HG03064 (cell line): ENCODE measurements around the gene CEP131.

Source experiments
- ATAC-seq: cut with Tn5 transposase; IDR thresholded peaks from one replicate; pipeline ENCODE4 v1.9.1; 2021; ENCODE audit warnings: low read depth; ENCODE audit not compliant: unreplicated experiment

The CEP131 gene

DNA sequence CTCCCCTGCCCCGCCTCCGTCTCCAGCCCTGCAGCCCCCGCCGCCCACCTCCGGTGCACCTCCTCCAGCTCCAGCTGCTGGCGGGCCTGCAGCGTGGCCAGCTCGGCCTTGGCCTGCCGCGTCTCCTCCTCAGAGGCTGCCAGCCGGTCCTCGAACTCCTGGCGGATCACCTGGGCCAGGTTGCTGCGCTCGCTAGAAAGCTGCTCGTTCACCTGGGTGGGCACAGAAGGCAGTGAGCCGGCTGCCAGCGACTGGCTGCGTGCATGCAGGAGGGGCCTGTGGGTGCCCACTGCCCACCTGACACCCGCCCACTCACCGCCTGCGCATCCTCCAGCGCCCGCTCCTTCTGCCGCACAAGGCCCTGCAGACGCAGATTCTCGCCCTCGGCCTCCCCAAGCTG, 32.2 kb downstream of the CEP131 start:
- no peak for ATAC-seq

DNA sequence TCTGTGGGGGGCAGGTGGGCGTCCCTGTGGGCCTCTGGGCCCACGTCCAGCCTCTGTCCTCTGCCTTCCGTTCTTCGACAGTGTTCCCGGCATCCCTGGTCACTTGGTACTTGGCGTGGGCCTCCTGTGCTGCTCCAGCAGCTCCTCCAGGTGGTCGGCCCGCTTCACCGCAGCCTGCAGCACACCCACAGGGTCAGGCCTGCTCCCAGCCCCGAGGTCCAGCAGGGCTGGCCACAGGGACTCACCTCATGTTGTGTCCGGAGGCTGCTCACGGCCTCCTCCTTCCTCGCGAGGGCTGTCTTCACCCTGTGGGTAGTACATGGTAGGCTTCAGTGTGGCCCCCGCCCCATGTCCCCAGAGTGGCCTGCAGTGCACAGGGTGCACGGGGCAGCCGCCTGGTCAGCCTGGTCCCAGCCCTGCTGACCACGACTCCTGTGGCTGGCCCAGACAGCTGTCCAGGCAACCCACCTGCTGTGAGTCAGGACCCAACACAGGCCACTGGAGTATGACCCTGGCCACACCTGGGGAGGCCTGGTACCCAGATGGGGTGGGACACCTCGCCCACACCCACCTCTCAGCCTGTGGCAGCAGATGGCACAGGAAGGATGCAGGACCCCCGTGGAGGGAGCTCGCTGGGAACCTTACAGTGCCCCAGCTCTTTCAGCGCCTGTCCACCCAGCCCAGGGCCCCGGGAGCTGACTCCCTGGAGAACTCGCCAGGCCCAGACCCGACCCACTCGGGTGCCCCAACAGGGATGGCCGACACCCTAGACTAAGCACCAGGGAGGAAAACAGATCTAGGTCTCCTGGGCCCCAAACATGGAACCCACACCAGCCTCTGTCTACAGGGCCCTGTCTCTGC, 32.9 kb downstream of the CEP131 start:
- ATAC-seq = no peak

DNA sequence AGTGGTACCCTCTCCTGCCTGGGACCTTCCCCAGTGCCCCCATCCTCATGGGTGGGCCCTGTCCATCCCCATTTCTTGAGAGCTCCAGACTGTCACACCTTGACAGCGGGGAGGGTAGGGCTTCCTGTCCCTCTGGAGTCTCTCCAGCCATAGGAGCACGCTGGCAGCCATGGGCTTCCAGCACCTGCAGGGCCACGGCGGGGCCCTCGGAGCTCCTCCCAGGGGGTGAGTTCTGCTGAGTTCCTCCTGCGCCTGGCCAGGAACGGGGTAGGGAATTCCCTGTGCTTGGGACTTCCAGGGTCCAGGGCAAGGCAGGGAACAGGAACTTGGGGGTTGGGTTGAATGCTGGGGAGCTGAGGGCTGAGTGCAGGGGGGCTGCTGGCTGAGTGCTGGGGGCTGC, 33.7 kb downstream of the CEP131 start:
- no peak for ATAC-seq

DNA sequence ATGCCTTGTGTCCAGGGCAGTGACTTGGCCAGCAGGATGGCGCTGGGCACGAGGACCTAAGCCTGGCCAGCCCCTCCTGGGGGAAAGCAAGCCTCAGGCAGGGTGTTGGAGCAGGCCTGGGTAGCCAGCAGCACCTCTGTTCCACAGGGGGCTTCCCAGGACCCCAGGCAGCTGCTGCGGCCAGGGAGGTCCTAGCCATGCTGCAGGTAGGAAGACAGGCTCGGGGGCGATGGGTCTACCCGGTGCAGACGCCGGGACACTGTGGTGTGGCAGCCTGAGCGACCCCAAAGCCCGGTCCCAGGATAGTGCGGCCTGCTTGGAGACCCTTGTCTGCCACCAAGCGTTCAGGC, 34.3 kb downstream of the CEP131 start:
- no peak for ATAC-seq

DNA sequence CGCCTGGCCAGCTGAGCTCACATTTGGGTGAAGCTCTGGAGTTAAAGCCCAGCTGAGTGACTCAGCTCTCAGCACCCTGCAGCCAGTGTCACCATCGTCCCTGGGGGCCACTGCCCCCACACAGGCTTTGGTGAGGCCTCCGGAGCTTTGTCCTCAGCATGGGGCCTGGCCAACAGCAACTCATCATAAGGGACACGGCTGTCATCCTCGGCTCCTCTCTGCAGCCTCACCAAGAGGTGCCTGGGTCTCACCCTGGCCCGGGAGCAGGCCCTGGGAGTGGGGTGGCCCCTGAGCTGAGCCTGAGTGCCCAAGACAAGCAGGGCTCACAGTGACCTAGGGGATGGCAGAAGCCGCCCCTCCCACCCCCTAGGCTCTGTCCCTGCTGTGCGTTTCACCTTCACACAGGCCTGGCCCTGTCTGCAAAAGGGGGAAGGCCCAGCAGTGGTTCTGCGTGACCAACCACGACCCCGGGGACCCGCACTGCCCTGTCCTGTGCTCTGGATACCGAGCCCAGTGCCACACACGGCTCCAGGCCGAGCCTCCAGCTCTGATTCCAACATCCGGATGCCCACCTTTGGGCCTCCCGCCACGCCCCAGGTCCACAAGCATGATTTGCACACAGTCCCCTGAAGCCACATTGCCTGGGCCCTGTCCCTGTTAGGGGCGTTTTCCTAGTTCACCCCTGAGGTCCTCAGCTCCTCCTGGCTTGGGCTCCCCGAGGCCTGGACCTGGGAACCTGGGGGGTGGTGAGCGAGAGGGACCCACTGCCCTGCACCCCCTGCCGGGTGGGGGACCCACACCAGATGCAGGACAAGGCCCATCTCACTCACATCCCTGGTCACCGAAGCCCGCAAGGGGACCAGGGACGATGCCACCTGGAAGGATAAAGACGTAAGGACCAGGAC, 34.9 kb downstream of the CEP131 start:
- no peak for ATAC-seq

DNA sequence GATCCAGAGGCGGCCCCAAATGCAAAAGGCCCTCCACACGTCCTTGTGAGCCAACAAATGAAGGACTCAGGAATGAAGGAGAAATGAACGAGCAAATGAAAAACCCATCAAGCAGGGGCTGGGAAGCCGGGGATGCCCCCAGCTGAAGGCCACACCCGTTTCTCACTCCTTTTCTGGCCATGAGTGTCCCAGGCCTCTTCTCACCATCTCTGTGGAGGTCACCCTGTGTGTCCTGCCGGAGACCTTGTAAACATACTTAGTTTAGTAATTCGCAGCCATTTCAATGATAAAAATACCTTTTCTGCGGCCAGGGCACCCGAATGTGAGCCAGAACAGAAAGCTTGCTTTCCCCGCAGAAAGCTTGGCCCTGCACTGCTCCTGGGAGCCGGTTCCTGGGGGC, 35.6 kb downstream of the CEP131 start:
- no peak for ATAC-seq

DNA sequence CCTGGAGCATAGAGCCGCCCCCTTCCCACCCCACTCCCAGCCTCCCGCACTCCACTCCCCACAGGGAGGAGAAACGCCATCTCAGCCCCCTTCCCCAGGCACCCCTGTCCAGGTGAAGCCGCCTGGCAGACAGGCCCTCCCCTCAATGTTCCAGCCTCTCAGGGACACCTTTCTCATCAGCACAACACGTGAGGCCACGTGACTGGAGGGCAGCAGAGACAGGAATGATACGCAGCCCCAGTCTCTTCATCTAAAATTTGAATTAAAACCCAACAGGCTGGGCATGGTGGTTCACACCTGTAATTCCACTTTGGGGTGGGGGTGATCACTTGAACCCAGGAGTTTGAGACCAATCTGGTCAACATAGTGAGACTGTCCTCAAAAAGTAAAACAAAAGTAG, 36.6 kb downstream of the CEP131 start:
- no peak for ATAC-seq

DNA sequence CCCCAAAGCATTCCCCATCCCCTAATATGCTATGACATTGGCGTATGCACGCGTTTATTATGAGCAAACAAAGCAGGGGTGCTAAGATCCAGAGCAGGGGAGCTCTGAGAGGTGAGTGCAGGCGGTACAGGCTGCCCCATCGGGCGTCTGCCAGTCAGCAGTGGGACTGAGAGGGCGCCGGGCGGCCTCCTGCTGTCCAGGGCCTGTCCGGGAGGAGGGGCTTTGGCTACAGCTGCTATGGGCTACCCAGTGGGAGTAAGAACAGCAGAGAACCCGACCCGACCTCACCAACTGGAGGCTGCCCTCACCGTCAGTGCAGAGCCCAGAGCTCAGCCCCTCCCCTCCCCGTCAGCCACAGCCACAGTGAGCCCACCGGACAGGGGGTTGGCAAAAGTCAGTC, 38.2 kb downstream of the CEP131 start:
- ATAC-seq = no peak

DNA sequence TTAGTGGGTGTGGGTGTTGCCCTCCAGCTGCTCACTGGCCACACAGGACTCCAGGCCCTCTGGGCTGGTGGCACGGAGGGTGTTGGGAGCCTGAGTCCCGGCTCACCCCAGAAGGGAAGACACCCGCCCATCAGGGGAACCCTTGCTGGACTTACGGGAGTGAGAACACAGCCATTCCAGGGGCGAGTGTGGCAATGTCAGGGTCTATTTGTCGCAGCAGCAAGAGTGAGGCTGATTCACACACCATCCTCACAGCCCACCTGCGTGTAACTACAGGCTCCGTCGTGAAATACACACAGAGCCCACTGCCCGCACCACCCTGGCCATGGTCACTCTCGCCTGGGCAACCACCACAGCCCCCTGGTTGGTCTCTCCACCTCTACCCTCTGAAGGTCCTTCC, 39.0 kb downstream of the CEP131 start:
- no peak for ATAC-seq

DNA sequence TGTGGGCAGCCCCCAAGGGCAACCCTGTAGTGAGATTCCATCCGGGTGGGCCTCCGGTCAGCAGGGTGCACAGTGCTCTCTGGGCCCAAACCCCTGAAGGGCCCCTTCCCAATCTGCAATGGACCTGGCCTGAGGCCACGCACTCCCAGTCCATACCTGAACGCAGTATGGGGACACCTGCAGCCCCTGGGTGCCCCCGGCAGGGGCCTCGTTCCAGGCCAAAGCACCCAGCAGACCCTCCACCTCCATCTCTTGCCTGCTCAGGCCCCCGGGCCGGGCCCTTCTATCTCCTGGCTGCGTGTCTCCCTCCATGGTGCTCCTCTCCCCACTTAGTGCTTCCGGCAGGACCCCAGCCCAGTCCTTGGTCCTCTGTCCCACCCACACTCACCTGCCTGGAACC, 39.4 kb downstream of the CEP131 start:
- ATAC-seq = no peak

DNA sequence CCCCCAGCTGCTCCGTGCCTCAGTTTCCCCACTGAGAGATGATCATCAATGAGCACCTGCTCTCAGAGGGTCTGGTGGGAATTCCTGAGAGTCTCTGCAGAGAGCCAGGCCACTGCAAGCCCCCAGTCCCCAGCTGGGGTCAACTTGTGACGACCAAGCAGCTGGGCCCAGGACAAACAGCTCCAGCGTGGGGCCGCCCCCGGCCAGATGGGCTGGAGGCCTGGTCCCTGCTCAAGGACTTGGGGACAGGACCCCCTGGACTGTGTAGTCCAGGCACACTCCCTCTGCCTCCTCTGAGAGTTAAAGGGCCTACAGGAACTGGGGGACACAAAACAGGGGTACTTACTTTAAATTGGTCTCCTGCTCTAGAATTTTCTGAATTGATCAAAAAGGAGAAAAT, 40.2 kb downstream of the CEP131 start:
- no peak for ATAC-seq

DNA sequence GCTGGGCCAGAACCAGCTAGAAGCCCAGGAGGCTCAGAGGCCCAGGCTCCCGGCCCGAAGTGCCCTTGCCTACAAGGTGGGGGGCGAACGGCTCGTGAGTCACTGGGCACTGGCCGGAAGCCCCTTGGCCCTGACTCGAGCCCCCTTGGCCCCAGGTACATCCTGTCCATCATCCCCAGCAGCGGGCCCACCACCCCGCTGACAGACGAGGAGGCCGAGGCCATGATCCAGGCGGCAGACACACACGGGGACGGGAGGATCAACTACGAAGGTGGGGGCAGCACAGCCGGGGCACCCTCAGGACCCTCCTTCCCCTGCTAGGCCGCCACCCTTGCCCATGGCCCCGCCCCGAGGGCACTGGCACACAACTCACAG, 41.0 kb downstream of the CEP131 start:
- ATAC-seq = no peak

DNA sequence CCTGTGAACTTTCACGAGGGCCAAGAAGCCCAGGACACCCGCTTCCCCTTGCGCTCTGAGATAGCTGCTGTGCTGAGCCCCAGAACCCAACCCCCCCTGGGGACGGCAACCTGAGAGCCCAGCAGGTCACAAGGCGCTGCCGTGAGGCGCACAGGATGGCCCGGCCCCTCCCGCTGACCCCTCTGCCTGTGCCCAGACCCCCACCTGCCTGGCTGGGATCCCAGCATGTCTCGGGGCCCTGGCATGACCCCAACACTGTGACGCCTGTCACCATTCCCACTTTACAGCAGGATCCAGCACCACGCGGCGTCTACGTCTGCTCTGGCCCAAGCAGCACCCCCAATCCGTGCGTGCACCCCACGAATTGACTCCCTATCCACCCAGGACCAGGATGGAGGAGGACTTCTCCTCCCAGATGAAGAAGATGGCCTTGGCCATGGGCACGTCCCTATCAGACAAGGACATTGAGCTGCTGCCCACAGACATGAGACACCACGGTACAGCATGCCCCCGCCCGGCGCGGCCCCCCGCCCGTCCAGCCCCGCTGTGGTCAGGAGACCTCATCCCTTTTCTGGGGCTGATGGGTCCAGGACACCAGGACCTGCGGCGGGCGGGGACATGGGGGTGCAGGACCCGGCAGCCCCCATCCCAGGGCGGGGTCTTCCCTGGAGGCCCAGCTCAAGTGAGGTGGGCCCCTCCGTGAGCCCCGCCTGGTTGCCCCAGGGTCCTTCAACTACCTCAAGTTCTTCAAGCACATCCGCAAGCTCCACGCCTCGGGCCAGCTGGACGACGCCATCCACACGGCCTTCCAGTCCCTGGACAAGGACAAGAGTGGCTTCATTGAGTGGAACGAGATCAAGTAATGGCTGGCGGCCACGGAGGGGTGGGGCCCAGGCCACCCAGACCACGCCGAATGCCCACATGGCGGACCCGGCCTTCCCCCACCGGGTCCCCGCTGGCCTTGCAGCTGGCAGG, 41.6 kb downstream of the CEP131 start:
- no peak for ATAC-seq

DNA sequence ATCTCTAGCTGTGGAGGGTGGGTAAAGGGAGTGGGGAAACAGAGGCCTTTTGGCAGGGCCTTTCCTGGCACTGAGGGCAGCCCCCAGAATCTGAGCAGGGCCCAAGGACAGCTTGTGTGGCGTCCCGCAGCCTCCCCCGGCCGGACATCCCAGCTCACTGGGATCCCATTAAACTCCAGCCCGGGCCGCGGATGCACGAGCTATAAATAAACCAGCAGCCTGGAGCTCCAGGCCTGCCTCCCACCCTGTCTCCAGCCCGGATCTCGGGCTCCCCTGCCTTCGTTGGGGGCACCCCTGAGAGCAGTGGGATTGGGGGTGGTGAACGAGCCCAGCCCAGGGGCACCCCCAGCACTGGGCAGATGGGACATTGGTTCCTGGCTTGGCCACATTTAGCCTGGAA, 42.9 kb downstream of the CEP131 start:
- ATAC-seq = no peak

DNA sequence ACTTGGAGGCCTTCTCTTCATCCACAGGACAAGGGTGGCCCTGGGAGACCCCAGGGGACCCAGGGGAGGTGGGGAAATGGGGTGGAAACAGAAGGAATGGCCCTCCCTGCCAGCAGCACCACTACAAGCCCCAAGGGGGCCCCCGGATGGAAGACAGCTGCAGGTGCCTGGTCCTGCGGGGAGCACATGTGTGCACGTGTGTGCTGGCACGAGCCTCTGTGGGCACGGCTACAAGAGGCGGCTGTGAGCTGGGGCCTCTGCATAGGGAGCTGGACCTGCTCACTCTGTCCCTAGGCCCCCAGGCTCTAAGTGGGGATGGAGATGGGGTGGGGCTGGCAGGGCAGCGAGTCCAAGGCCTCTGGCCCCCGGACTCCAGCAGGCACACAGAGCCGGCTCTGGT, 43.5 kb downstream of the CEP131 start:
- no peak for ATAC-seq

DNA sequence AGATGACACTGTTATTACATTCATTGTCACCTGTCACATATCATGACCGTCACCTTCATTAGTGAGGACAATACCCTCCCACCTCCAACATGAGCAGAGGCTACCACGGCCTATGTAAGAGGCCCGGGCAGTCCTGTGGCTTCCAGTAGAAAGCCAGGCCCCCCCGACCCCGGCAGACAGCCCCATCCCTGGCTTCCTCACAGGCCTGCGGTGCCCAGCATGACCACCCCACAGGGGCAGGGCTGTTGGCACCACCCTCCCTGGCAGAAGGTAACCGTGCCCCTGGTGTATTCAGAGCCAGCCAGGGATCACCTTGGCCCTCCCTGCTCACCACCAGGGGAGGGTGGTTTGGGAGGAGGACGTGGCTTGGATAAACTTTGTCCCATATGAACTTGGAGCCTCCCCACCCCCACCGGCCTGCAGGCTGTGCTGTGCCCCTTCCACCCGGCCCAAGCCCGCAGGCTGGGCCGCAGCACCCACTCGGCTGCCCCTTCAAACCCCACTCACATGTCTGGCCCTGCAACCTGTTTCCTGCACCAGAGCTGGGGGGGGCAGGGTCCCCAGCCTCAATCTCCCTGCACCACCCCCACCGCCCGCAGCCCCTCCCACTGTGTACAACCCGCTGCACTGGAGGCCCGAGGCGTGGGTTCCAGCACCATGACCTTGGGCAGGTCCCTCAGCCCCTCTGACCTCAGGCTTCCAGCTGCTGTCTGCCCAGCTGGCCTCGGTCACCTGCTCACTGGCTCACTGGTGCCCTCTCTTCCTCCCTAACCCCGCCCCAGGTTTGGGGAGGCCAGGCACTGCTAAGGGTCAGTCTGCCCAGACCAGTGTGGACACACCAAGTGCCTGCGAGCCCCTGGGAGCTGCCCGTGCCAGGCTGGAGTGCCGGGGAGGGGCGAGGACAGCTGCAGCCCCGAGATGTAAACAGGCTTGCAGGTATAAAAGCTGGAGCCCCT, 44.4 kb downstream of the CEP131 start:
- ATAC-seq = no peak

DNA sequence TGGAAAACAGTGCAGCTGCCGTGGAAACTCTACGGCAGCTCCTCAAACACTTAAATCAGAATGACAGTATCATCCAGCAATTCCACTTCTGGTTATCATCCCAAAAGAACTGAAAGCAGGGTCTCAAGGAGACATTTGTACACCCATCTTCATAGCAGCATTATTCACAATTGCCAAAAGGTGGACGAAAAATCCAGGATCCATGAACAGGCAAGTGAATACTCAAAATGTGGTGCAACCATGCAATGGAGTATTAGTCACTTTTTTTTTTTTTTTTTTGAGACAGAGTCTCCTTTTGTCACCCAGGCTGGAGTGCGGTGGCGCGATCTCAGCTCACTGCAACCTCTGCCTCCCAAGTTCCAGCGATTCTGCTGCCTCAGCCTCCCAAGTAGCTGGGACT, 46.1 kb downstream of the CEP131 start:
- ATAC-seq = no peak

DNA sequence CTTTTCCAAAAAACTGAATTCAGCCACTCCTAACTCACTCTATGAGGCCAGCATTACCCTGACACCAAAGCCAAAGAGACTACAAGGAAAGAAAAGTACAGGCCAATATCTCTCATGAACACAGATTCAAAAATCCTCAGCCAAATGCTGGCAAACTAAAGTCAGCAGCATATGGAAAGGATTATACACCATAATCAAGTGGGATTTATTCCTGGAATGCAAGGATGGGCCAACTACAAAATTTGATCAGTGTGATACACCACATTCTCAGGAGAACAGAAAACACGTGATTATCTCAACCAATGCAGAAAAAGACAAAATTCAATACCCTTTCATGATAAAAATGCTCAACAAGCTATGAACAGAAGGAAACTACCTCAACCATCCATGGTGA, 49.0 kb downstream of the CEP131 start:
- no peak for ATAC-seq

DNA sequence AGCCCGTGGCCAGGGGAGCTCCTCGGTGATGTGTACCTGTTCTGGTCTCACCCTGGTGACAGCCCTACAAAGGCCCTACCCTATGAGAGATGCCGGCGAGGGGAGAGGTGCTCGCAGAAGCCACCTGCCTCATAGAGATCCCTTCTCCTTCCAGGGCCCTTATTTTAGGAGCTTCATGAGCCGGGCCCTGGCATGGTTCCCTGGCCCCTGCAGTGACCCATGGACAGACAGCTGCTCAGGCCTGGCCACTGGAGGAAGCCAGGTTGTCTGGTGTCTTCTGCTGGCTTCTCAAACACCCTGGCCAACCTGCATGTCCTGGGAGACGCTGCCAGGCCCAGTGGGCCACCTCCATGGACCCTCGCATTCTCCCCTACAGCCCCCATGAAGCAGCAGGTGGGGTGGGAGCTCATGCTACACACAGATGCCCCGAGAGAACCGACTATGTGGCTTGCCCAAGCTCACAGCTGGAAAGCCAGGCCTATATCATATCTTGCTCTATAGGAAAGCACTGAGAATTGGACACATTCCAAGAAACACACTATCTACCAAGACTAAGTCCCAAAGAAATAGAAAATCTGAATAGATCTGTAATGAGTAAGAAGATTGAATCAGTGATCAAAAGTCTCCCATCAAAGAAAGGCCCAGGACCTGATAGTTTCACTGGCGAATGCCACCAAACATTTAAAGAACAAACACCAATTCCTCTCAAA, 49.6 kb downstream of the CEP131 start:
- no peak for ATAC-seq
